ENCODE measurements around the gene CHST3. TPM values are rescaled to one million over a fixed set of nuclear protein-coding genes. Genes with fewer than 3 reads are reported as not detected.
A peak's percentile ranks its signal among the peaks of the same experiment; 100 is the strongest.

CHST3 gene
- total and polyA plus RNA-seq, 9 donors = 16.4 to 69.2 (median 36.1) TPM

GRCh38 chr10:72025400-72025799 lies 61.2 kb downstream of the CHST3 start:
- Histone ChIP-seq H3K36me3 (no peaks in the 10 kb centered on the region), H3K4me3 (no peak overlapping the region), H3K9me3 (no peaks in the 10 kb centered on the region), H3K27ac (no peak overlapping the region), H3K4me1 (ENCODE audit: insufficient read depth) (peaks cover 15% of the 10 kb centered on the region), H3K27me3 (no peaks in the 10 kb centered on the region)
- TF ChIP-seq EP300 (IDR thresholded peaks at IDR 0.05) (no peak), CTCF (IDR thresholded peaks at IDR 0.05) (no peak), POLR2A (IDR thresholded peaks at IDR 0.05) (no peak)
- no peak for DNase-seq
- 90 to 93% (median 91%) methylated on average over 8 of the region's 8 CpGs for WGBS, 3 donors
- intact Hi-C loops (cut with DNase I) = no loop called here

GRCh38 chr10:72025832-72026231 lies 61.6 kb downstream of the CHST3 start:
- H3K9me3 ChIP-seq = no peaks in the 10 kb centered on the region
- WGBS, 3 donors = 48 to 75% (median 63%) methylated on average over 5 of the region's 5 CpGs
- TF ChIP-seq EP300 (IDR thresholded peaks at IDR 0.05) (no peak), CTCF (IDR thresholded peaks at IDR 0.05) (no peak), POLR2A (IDR thresholded peaks at IDR 0.05) (no peak)
- no peaks in the 10 kb centered on the region for H3K36me3 ChIP-seq
- H3K4me3 ChIP-seq = no peak overlapping the region
- H3K27me3 ChIP-seq = no peaks in the 10 kb centered on the region
- H3K27ac ChIP-seq = peak overlapping the region in 1 of 2 donors; percentile 17
- no peak for DNase-seq
- intact Hi-C loops (cut with DNase I) = no loop called here
- peaks cover 15% of the 10 kb centered on the region for H3K4me1 ChIP-seq (ENCODE audit: insufficient read depth)

GRCh38 chr10:72026278-72027111 lies 62.3 kb downstream of the CHST3 start:
- no peak for TF ChIP-seq POLR2A (IDR thresholded peaks at IDR 0.05)
- no peak for TF ChIP-seq CTCF (IDR thresholded peaks at IDR 0.05)
- TF ChIP-seq EP300 (IDR thresholded peaks at IDR 0.05) = no peak
- DNase-seq = peak; percentile 64 to 81 (median 76)
- peaks cover 13% of the 10 kb centered on the region for H3K4me1 ChIP-seq (ENCODE audit: insufficient read depth)
- no peaks in the 10 kb centered on the region for H3K27me3 ChIP-seq
- no peak overlapping the region for H3K4me3 ChIP-seq
- intact Hi-C loops (cut with DNase I) = no loop called here
- H3K36me3 ChIP-seq = no peaks in the 10 kb centered on the region
- WGBS, 3 donors = 59 to 67% (median 64%) methylated on average over 14 of the region's 14 CpGs
- H3K9me3 ChIP-seq = no peaks in the 10 kb centered on the region
- H3K27ac ChIP-seq = peak overlapping the region; percentile 13 to 20

GRCh38 chr10:72027498-72027897 lies 63.3 kb downstream of the CHST3 start:
- H3K27ac ChIP-seq = peak overlapping the region in 1 of 2 donors; percentile 36
- peak in 1 of 5 donors; percentile 39 for DNase-seq

More at GRCh38 chr10:72027498-72027897, 63.3 kb downstream of the CHST3 start:
- Histone ChIP-seq H3K9me3 (no peaks in the 10 kb centered on the region), H3K27me3 (no peaks in the 10 kb centered on the region), H3K4me1 (ENCODE audit: insufficient read depth) (peaks cover 14% of the 10 kb centered on the region), H3K4me3 (no peak overlapping the region), H3K36me3 (no peaks in the 10 kb centered on the region)
- intact Hi-C loops (cut with DNase I) = no loop called here
- 23 to 34% (median 24%) methylated on average over 6 of the region's 6 CpGs for WGBS, 3 donors
- no peak for TF ChIP-seq POLR2A (IDR thresholded peaks at IDR 0.05)
- no peak for TF ChIP-seq CTCF (IDR thresholded peaks at IDR 0.05)
- TF ChIP-seq EP300 (IDR thresholded peaks at IDR 0.05) = no peak
